Stimulated activated effector memory CD8-positive, alpha-beta T cell treated with anti-CD3 and anti-CD28 coated beads, Interleukin-12 subunit alpha, Interleukin-12 subunit beta, amount 100 ng/mL, for 72 hours (primary cell): ENCODE data around the gene MFSD11.
"Not testable (repeated sequence)": the region's sequence is repeated elsewhere in the genome, so short reads cannot be mapped to it uniquely, and the experiment has no call there.

Source experiments
- ATAC-seq: fragments of 150-1000 bp; cut with Tn5 transposase; 2 replicates; pipeline ENCODE4 v1.10.0; 2021
- DNase-seq, 2 donors: peaks; one replicate each; pipeline ENCODE4 v3.0.0; 2021 to 2022; ENCODE audit warnings: low spot score in 2 of 2
- H3K27ac Mint-ChIP-seq: one replicate; pipeline ENCODE4 v1.8.0; 2022; ENCODE audit warnings: mild to moderate bottlenecking, mixed read lengths
- H3K36me3 Mint-ChIP-seq: one replicate; pipeline ENCODE4 v1.8.0; 2022; ENCODE audit warnings: mild to moderate bottlenecking, mixed read lengths
- H3K4me1 Mint-ChIP-seq: one replicate; pipeline ENCODE4 v1.8.0; 2022; ENCODE audit warnings: mixed read lengths
- H3K4me3 Mint-ChIP-seq: one replicate; pipeline ENCODE4 v1.8.0; 2022; ENCODE audit warnings: mild to moderate bottlenecking, mixed read lengths
- H3K9me3 Mint-ChIP-seq: one replicate; pipeline ENCODE4 v1.8.0; 2022; ENCODE audit warnings: mixed read lengths

MFSD11 gene

DNA sequence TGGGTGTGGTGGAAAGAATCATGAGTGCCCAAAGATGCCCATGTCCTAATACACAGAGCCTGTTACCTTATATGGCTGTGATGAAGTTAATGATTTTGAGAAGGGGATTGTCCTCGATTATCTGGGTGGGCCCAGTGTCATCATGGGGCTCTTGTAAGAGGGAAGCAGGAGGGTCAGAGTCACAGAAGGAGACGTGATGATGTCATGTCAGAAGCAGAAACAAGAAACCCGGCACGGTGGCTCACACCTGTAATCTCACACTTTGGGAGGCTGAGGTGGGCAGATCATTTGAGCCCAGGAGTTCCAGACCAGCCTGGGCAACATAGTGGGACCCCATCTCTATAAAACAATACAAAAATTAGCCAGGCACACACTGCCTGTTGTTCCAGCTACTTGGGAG lies 75.0 kb downstream of the MFSD11 start:
- H3K9me3 Mint-ChIP-seq = no peaks in the 10 kb centered on the region
- no peaks in the 10 kb centered on the region for H3K36me3 Mint-ChIP-seq

DNA sequence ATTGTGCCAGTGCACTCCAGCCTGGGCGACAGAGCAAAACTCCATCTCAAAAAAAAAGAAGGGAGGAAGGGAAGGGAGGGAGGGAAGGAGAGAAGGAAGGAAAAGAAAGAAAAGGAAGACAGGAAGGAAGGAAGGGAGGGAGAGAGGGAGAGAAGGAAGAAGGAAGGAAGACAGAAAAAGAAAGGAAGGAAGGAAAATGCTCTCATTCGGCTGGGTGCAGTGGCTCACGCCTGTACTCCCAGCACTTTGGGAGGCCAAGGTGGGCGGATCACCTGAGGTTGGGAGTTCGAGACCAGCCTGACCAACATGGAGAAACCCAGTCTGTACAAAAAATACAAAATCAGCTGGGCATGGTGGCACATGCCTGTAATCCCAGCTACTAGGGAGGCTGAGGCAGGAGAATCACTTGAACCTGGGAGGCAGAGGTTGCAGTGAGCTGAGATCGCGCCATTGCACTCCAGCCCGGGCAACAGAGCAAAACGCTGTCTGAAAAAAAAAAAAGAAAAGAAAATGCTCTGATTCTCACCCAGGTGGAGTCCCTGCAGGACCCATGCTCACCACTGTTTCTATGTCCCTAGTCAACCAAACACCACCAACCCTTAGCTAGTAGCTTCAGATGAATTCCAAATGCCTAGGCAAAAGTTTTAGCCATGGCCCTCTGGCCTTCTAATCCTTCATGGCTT lies 78.1 kb downstream of the MFSD11 start:
- not testable (repeated sequence) for H3K36me3 Mint-ChIP-seq

More for the DNA sequence above, 75.0 kb downstream of the MFSD11 start:
- ATAC-seq (no peak), DNase-seq (no peak)
- Mint-ChIP-seq H3K27ac (no peak overlapping the region), H3K4me1 (peaks cover 7% of the 10 kb centered on the region), H3K4me3 (no peak overlapping the region)

DNA sequence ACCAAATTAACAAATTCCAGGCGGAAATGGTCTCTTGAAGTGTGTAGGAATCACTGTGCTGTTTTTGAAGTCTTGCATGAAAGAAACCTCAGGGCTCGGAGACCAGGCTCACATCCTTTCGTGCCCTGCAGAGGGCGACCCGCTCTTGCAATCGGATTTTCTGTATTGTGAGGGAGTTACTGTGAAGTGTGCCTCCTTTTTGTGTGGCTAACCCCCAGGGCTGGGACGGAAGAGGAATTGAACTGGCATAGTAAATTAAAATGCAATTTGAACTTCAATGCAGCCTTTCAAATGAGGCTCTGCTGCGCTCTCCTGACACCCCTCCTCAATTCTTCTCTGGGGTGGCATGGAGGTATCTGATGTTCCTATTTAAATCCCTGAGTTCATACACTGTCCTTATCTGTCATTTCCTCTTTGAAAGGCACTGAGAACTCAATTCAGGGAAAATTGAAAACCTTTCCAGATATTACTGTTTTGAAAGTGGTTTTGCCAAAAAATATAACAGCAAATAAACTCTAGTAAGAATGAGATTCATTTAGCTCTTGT lies 78.7 kb downstream of the MFSD11 start:
- Mint-ChIP-seq H3K4me3 (no peak overlapping the region), H3K4me1 (peaks cover 7% of the 10 kb centered on the region), H3K36me3 (no peaks in the 10 kb centered on the region), H3K27ac (no peak overlapping the region), H3K9me3 (no peaks in the 10 kb centered on the region)
- DNase-seq (peak; percentile 7 to 70), ATAC-seq (peak; percentile 75)

More for the DNA sequence above, 78.1 kb downstream of the MFSD11 start:
- H3K4me3 Mint-ChIP-seq, H3K4me1 Mint-ChIP-seq, H3K9me3 Mint-ChIP-seq, DNase-seq, H3K27ac Mint-ChIP-seq: not testable (repeated sequence)
- ATAC-seq = peak; percentile 44

DNA sequence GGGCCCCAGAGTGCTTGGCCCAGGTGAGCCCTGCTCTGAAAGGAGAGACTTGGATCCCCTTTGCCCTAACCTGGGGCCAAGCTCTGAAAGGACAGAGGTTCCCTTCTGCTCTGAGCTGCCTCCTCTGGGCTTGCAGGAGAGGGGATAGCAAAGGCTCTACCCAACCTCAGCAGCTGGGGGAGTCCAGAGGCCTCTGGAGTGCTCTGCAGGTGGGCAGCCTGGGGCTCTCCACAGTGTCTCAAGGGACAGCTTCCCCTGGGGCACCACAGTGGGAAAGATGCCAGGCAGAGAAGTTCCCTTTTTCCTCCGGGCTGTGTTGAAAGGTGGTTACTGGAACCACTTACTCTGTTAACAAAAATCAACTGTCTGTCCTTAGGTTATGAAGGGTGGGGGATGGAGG lies 82.1 kb downstream of the MFSD11 start:
- no peak overlapping the region for H3K4me3 Mint-ChIP-seq

DNA sequence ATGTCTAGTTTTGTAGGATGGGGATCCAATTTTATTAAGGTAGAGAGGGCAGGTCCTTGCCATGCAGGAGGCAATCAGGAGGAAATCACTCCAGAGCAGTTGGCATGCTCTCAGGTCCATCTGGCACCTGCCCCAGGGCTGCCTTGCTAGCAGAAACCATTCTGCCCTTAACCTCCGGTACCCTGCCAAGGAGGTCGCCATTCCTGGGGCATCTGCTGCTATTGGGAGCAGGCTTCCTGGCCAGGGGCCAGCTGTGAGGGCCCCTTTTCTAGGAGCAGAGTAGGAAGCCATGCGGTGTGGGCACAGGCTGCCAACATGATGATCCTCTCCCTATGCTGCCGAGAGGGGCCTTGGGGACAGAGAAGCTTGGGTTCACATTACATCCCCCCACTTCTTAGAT lies 82.6 kb downstream of the MFSD11 start:
- Mint-ChIP-seq H3K36me3 (no peaks in the 10 kb centered on the region), H3K4me3 (no peak overlapping the region), H3K9me3 (no peaks in the 10 kb centered on the region), H3K4me1 (peaks cover 7% of the 10 kb centered on the region), H3K27ac (no peak overlapping the region)
- ATAC-seq (no peak), DNase-seq (no peak)

More for the DNA sequence above, 82.1 kb downstream of the MFSD11 start:
- Mint-ChIP-seq H3K4me1 (peaks cover 7% of the 10 kb centered on the region), H3K27ac (peak overlapping the region; percentile 58), H3K36me3 (no peaks in the 10 kb centered on the region), H3K9me3 (no peaks in the 10 kb centered on the region)
- DNase-seq (no peak), ATAC-seq (no peak)

DNA sequence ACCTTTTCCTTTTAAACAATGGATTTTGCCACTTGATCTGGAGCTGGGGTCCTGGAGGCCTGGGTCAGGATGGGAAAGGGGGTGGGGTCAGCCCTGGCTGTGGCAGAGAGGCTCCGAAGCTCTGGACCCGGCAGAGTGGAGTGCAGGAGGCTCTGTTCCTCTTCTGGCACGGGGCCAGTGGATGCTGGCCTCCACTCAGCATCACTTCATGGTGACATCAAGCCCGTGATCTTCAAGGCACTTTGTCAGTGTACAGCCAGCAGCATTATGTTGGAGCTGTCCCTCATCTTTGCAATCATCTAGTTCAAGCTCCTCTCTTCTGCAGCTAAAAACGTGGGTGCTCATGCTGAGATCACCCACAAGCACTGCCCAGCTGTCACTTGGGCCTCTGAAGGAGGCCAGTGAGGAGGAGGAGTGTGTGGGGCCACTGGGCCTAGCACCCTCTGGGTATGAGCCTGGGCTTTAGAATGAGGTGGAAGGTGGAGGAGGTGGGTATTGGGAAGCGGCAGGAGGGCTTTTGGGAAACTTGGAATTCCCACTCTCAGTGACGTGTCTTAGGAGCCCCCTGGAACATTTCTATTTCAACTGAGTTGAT lies 84.4 kb downstream of the MFSD11 start:
- H3K4me3 Mint-ChIP-seq = no peak overlapping the region
- H3K4me1 Mint-ChIP-seq = no peaks in the 10 kb centered on the region
- H3K9me3 Mint-ChIP-seq = no peaks in the 10 kb centered on the region
- H3K36me3 Mint-ChIP-seq = no peaks in the 10 kb centered on the region
- no peak overlapping the region for H3K27ac Mint-ChIP-seq
- DNase-seq = no peak
- no peak for ATAC-seq

DNA sequence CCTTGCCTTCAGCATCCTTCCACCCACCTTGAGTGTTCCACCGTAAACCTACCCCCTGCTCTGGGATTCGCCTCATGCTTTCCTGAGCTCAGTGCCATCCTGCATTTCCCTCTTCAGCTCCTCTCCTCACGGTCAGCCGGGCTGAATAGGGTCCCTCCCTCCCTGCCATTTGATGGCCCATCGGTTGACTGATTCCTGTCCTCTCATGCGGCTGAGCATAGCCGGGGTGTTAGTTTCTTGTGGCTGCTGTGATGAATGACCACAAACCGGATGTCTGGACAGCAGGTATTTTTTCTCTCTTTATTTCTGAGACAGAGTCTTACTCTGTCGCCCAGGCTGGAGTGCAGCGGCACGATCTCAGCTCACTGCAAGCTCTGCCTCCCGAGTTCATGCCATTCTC lies 86.2 kb downstream of the MFSD11 start:
- ATAC-seq = no peak
- DNase-seq = no peak
- Mint-ChIP-seq H3K36me3 (no peaks in the 10 kb centered on the region), H3K4me1 (no peaks in the 10 kb centered on the region), H3K9me3 (no peaks in the 10 kb centered on the region), H3K27ac (no peak overlapping the region), H3K4me3 (no peak overlapping the region)

DNA sequence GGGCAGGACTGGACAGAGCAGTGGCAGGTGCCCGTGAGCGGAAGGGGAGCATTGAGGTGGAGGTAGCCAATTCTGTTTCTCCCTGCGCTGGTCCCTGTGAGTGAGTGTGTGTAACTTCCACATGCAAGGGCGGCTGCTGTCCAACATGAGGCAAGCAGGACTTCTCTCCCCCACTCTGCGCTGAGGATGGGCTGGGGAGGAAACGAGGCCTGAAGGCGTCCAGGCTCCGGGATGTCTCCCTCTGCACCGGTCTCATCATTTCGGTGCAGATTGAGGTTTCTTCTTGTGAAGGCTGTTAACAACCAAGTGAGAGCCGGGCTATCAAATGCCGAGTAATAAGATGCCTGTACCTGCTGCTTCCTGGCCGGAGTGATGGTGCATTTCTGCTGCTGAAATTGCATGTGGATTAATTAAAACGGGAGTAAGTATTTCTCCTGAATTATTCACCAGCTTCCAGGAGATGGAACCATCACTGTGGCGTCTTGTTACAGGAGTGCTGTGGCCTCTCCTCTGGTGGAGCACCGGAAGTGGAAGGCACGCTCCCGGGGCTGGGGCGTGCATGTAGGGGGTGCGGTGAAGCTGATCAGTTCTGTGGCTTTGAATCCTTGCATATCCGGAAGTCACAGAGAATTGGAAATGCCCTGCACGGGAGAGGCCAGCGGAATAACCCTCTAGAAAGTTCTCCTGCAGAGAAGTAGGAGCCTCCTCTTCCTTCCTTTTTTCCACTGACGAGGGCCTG lies 88.6 kb downstream of the MFSD11 start:
- ATAC-seq = no peak
- H3K4me1 Mint-ChIP-seq = no peaks in the 10 kb centered on the region
- H3K27ac Mint-ChIP-seq = no peak overlapping the region
- no peaks in the 10 kb centered on the region for H3K36me3 Mint-ChIP-seq
- no peak for DNase-seq
- H3K9me3 Mint-ChIP-seq = no peaks in the 10 kb centered on the region
- no peak overlapping the region for H3K4me3 Mint-ChIP-seq

DNA sequence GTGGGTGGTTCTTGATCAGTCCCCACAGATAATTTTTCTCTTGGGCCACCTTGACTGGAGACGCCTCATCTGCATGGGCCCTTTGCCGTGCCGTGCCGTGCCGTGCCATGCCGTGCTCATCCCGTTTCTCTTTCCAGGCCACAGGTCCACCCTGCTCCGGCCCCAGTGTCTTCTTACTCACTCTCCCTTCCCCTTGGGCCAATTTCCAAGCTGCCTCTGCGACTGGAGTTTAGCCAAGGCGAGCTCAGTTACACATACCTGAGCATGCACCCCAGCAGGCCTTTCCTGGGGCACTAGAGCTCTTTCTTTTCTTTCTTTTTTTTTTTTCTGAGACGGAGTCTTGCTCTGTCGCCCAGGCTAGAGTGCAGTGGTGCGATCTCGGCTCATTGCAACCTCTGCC lies 89.8 kb downstream of the MFSD11 start:
- Mint-ChIP-seq H3K36me3 (no peaks in the 10 kb centered on the region), H3K9me3 (no peaks in the 10 kb centered on the region), H3K27ac (no peak overlapping the region), H3K4me1 (no peaks in the 10 kb centered on the region), H3K4me3 (no peak overlapping the region)
- no peak for DNase-seq
- no peak for ATAC-seq
